Left lung (tissue), 10 donors: ENCODE results near the gene DRICH1. TPM values are rescaled to one million over a fixed set of nuclear protein-coding genes. Genes with fewer than 3 reads are reported as not detected.
"Not testable (repeated sequence)": the region's sequence is repeated elsewhere in the genome, so short reads cannot be mapped to it uniquely, and the experiment has no call there.

Source experiments
- ATAC-seq: fragments of 200-7000 bp; cut with Tn5 transposase; one replicate; pipeline ENCODE4 v1.9.1; 2020; ENCODE audit warnings: moderate library complexity
- DNase-seq, 4 donors: peaks; one replicate each; pipeline ENCODE4 v3.0.0-alpha.2; 2013 to 2020
- H3K27ac ChIP-seq, 2 donors: fragments of 200-600 bp; sonication (generic) in 1 of 2; one replicate each; pipeline versions ENCODE4 v1.5.0 to v1.8.0; 2020 to 2021
- H3K27me3 ChIP-seq, 2 donors: fragments of 200-600 bp; sonication (generic) in 1 of 2; one replicate each; pipeline versions ENCODE4 v1.5.0 to v1.8.0; 2020 to 2021
- H3K36me3 ChIP-seq, 2 donors: fragments of 200-600 bp; sonication (generic) in 1 of 2; one replicate each; pipeline versions ENCODE4 v1.5.0 to v1.8.0; 2020 to 2021
- H3K4me1 ChIP-seq, 2 donors: fragments of 200-600 bp; one replicate each; pipeline ENCODE4 v1.8.0; 2021
- H3K4me3 ChIP-seq, 2 donors: fragments of 200-600 bp; sonication (generic) in 1 of 2; one replicate each; pipeline versions ENCODE4 v1.5.0 to v1.8.0; 2020 to 2021; ENCODE audit warnings: mild to moderate bottlenecking in 1 of 2
- H3K9me3 ChIP-seq, 2 donors: fragments of 200-600 bp; sonication (generic) in 1 of 2; one replicate each; pipeline versions ENCODE4 v1.5.0 to v1.8.0; 2020 to 2021
- CTCF ChIP-seq, 2 donors: fragments of 200-600 bp; sonication (generic) in 1 of 2; IDR thresholded peaks; one replicate each; pipeline versions ENCODE4 v1.5.0 to v1.8.0; 2021; ENCODE audit warnings: antibody characterized with exemption in 2 of 2
- intact Hi-C, 2 donors: fragments of 100-400 bp; cut with DNase I; formaldehyde crosslinking; loops; one replicate each; pipeline versions ENCODE4 v1.11.2 to v1.14.2; 2022
- polyA plus RNA-seq, 6 donors: library from polyadenylated mRNA; unstranded; fragments of 120-200 nt; gene quantifications; one replicate each; pipeline ENCODE4 v1.2.1, GENCODE V29; 2013; ENCODE audit not compliant: insufficient read length in 6 of 6
- total RNA-seq, 2 donors: library from RNA; stranded (reverse); fragmentation: NEBNext Ultra II Directional; extraction: Animal tissue kit (Norgen Biotek cat#: 25700); gene quantifications; one replicate each; pipeline ENCODE4 v1.2.1, GENCODE V29; 2021
- donor health status: DM: no; HTN: yes; CAD: no.
- donor health status: DM: no; HTN: no; CAD: no.

DRICH1 gene
- total and polyA plus RNA-seq, 8 donors = 0.70 to 5.8 (median 2.9) TPM

GRCh38 chr22:23638611-23639010 lies 6.5 kb upstream of the DRICH1 start:
- intact Hi-C loops = no loop called here
- Histone ChIP-seq H3K36me3 (peaks cover 0 to 23% of the 10 kb centered on the region in 2 donors), H3K9me3 (no peaks in the 10 kb centered on the region), H3K27ac (no peak overlapping the region), H3K4me1 (no peaks in the 10 kb centered on the region), H3K4me3 (no peak overlapping the region), H3K27me3 (no peaks in the 10 kb centered on the region)
- DNase-seq (no peak), ATAC-seq (no peak)
- TF ChIP-seq CTCF (IDR thresholded peaks at IDR 0.05) = no peak

- H3K27me3 ChIP-seq, H3K4me1 ChIP-seq, intact Hi-C loops, H3K27ac ChIP-seq, H3K4me3 ChIP-seq, ATAC-seq, DNase-seq, H3K9me3 ChIP-seq: not testable (repeated sequence)
- peaks cover 0 to 20% of the 10 kb centered on the region in 2 donors for H3K36me3 ChIP-seq
Measured at GRCh38 chr22:23635291-23635690, 3.2 kb upstream of the DRICH1 start.

- H3K36me3 ChIP-seq, DNase-seq, ATAC-seq, H3K9me3 ChIP-seq, H3K4me1 ChIP-seq, intact Hi-C loops, H3K4me3 ChIP-seq, H3K27ac ChIP-seq, H3K27me3 ChIP-seq: not testable (repeated sequence)
Measured at GRCh38 chr22:23628056-23628743, 3.9 kb downstream of the DRICH1 start.

- H3K27ac ChIP-seq = not testable (repeated sequence)
- peak; percentile 75 for ATAC-seq
Measured at GRCh38 chr22:23627401-23628055, 4.6 kb downstream of the DRICH1 start.

GRCh38 chr22:23626286-23626975 lies 5.7 kb downstream of the DRICH1 start:
- Histone ChIP-seq H3K4me3 (no peak overlapping the region), H3K27me3 (no peaks in the 10 kb centered on the region), H3K36me3 (peaks cover 0 to 8% of the 10 kb centered on the region in 2 donors), H3K27ac (no peak overlapping the region), H3K9me3 (no peaks in the 10 kb centered on the region), H3K4me1 (no peaks in the 10 kb centered on the region)
- no peak for DNase-seq
- no peak for TF ChIP-seq CTCF (IDR thresholded peaks at IDR 0.05)
- intact Hi-C loops = no loop called here
- ATAC-seq = no peak

More at GRCh38 chr22:23627401-23628055, 4.6 kb downstream of the DRICH1 start:
- intact Hi-C loops, H3K27me3 ChIP-seq, H3K4me1 ChIP-seq, H3K4me3 ChIP-seq, H3K9me3 ChIP-seq, H3K36me3 ChIP-seq: not testable (repeated sequence)
- DNase-seq = peak in 1 of 4 donors; percentile 9

- no peak for DNase-seq
Measured at GRCh38 chr22:23622634-23623033, 9.5 kb downstream of the DRICH1 start.

GRCh38 chr22:23621916-23622315 lies 10.2 kb downstream of the DRICH1 start:
- ATAC-seq, DNase-seq, H3K4me3 ChIP-seq, H3K27me3 ChIP-seq, intact Hi-C loops, H3K4me1 ChIP-seq, H3K9me3 ChIP-seq, H3K36me3 ChIP-seq, H3K27ac ChIP-seq: not testable (repeated sequence)

More at GRCh38 chr22:23622634-23623033, 9.5 kb downstream of the DRICH1 start:
- intact Hi-C loops = no loop called here
- Histone ChIP-seq H3K36me3 (peaks cover 0 to 8% of the 10 kb centered on the region in 2 donors), H3K4me3 (no peak overlapping the region), H3K27ac (no peak overlapping the region), H3K9me3 (no peaks in the 10 kb centered on the region), H3K4me1 (no peaks in the 10 kb centered on the region), H3K27me3 (no peaks in the 10 kb centered on the region)
- TF ChIP-seq CTCF (IDR thresholded peaks at IDR 0.05) = no peak
- ATAC-seq = no peak
